A549 (cell line): ENCODE data around the gene RBM24. TPM values are rescaled to one million over a fixed set of nuclear protein-coding genes. Genes with fewer than 3 reads are reported as not detected.
"Not testable (repeated sequence)": the region's sequence is repeated elsewhere in the genome, so short reads cannot be mapped to it uniquely, and the experiment has no call there.

ENCODE experiments used
- ATAC-seq, 2 experiments: fragments of 200-7000 bp in 1 of 2; fragments of >200 bp in 1 of 2; cut with Nextera tagmentation in 1 of 2; cut with Tn5 transposase in 1 of 2; 3 replicates each; pipeline versions ENCODE4 v1.8.0 to v1.9.1; 2018 to 2020; ENCODE audit warnings: mild to moderate bottlenecking in 1 of 2, moderate library complexity in 1 of 2
- CTCF ChIA-PET: fragments of 300-600 bp; sonication (Branson Sonifier 250); formaldehyde crosslinking; extraction: SDS; loops from one replicate; lab custom pipeline; 2021; ENCODE audit warnings: antibody characterized with exemption, inconsistent platforms; lab: Yijun Ruan, JAX
- POLR2A ChIA-PET: fragments of 350-600 bp; formaldehyde crosslinking; extraction: SDS; loops from one replicate; lab custom pipeline; 2021; ENCODE audit warnings: antibody characterized with exemption, inconsistent platforms; lab: Yijun Ruan, JAX
- DNase-seq, 2 experiments: peaks; one replicate each; pipeline versions ENCODE4 v3.0.0 to v3.0.0-alpha.2; 2011 to 2016; ENCODE audit warnings: low read depth in 1 of 2, low spot score in 1 of 2
- FAIRE-seq: peaks from 2 replicates; lab custom pipeline; 2011; peaks lifted over from hg19 to GRCh38; lab: Jason Lieb, UNC
- H3K27ac ChIP-seq, 2 experiments: fragments of >200 bp; sonication (Bioruptor Twin); formaldehyde crosslinking; 3 replicates each; pipeline ENCODE4 v1.5.1; 2016 to 2017
- H3K4me1 ChIP-seq: fragments of >200 bp; sonication (Bioruptor Twin); formaldehyde crosslinking; 3 replicates; pipeline ENCODE4 v1.6.1; 2016
- H3K4me2 ChIP-seq: fragments of >200 bp; sonication (Bioruptor Twin); formaldehyde crosslinking; 3 replicates; pipeline ENCODE4 v1.6.1; 2016
- H3K4me3 ChIP-seq: fragments of >200 bp; sonication (Bioruptor Twin); formaldehyde crosslinking; 3 replicates; pipeline ENCODE4 v1.5.1; 2016
- H3K9me3 ChIP-seq: fragments of >200 bp; sonication (Bioruptor Twin); formaldehyde crosslinking; 3 replicates; pipeline ENCODE4 v1.6.1; 2016
- BHLHE40 ChIP-seq: IDR thresholded peaks from 2 replicates; pipeline ENCODE4 v1.6.1; 2012; ENCODE audit warnings: low read depth, low read length, inconsistent platforms
- CBX2 ChIP-seq: fragments of 200-600 bp; sonication (generic); IDR thresholded peaks from 2 replicates; pipeline ENCODE4 v1.6.1; 2016; ENCODE audit warnings: low read depth, mild to moderate bottlenecking, borderline replicate concordance
- CBX8 ChIP-seq: fragments of 200-600 bp; sonication (generic); IDR thresholded peaks from 2 replicates; pipeline ENCODE4 v1.6.1; 2016
- CHD4 ChIP-seq: fragments of 200-600 bp; sonication (generic); IDR thresholded peaks from 2 replicates; pipeline ENCODE4 v1.6.1; 2016; ENCODE audit warnings: antibody characterized with exemption, mild to moderate bottlenecking, borderline replicate concordance
- CTCF ChIP-seq: fragments of >200 bp; sonication (Bioruptor Twin); formaldehyde crosslinking; IDR thresholded peaks from 3 replicates; pipeline ENCODE4 v1.5.1; 2016
- EHF ChIP-seq: fragments of 250-450 bp; sonication (Bioruptor Pico); IDR thresholded peaks from 2 replicates; pipeline ENCODE4 v1.5.0; 2020; ENCODE audit warnings: mild to moderate bottlenecking
- ESRRA ChIP-seq: fragments of 150-350 bp; IDR thresholded peaks from 2 replicates; pipeline ENCODE4 v1.6.1; 2014; ENCODE audit warnings: mild to moderate bottlenecking, low read length, borderline replicate concordance
- FOSL2 ChIP-seq, 2 experiments: fragments of 450-650 bp in 1 of 2; fragments of >200 bp in 1 of 2; sonication (Bioruptor Twin) in 1 of 2; formaldehyde crosslinking; IDR thresholded peaks; 2 replicates each; pipeline versions ENCODE4 v1.5.0 to v1.6.1; 2016 to 2020; ENCODE audit warnings: mild to moderate bottlenecking in 1 of 2, moderate library complexity in 1 of 2
- GATA3 ChIP-seq: IDR thresholded peaks from 2 replicates; pipeline ENCODE4 v1.6.1; 2012; ENCODE audit warnings: borderline replicate concordance
- HEYL ChIP-seq: fragments of 250-450 bp; sonication (Bioruptor Pico); IDR thresholded peaks from 2 replicates; pipeline ENCODE4 v1.8.0; 2021; ENCODE audit warnings: mild to moderate bottlenecking, moderate library complexity
- HOXA7 ChIP-seq: fragments of 250-450 bp; sonication (Bioruptor Pico); IDR thresholded peaks from 2 replicates; pipeline ENCODE4 v1.5.0; 2020; ENCODE audit warnings: mild to moderate bottlenecking, moderate library complexity
- HOXB13 ChIP-seq: fragments of 250-450 bp; sonication (Bioruptor Pico); IDR thresholded peaks from 2 replicates; pipeline ENCODE4 v1.5.0; 2020; ENCODE audit warnings: low read depth, mild to moderate bottlenecking, moderate library complexity
- HOXB5 ChIP-seq: fragments of 250-450 bp; sonication (Bioruptor Pico); IDR thresholded peaks from 2 replicates; pipeline ENCODE4 v1.5.0; 2020; ENCODE audit warnings: mild to moderate bottlenecking, moderate library complexity
- KDM1A ChIP-seq: fragments of 200-600 bp; sonication (generic); IDR thresholded peaks from 2 replicates; pipeline ENCODE4 v1.6.1; 2016; ENCODE audit warnings: low read depth, mild to moderate bottlenecking
- KDM5A ChIP-seq: fragments of 200-600 bp; sonication (generic); IDR thresholded peaks from 2 replicates; pipeline ENCODE4 v1.6.1; 2016; ENCODE audit warnings: antibody characterized with exemption, mild to moderate bottlenecking
- MAFK ChIP-seq: fragments of 450-650 bp; IDR thresholded peaks from 2 replicates; pipeline ENCODE4 v1.6.1; 2014; ENCODE audit not compliant: partially characterized antibody
- MYC ChIP-seq: IDR thresholded peaks from 2 replicates; pipeline ENCODE4 v1.6.1; 2012; ENCODE audit warnings: mild to moderate bottlenecking, inconsistent platforms, low read length, improper control_type of control experiment, borderline replicate concordance
- NFE2L2 ChIP-seq: fragments of 150-350 bp; conservative IDR thresholded peaks from 2 replicates; pipeline ENCODE4 v1.6.1; 2014; ENCODE audit warnings: low read length
- NR3C1 ChIP-seq: fragments of >200 bp; sonication (Bioruptor Twin); formaldehyde crosslinking; IDR thresholded peaks from 3 replicates; pipeline ENCODE4 v1.6.1; 2017
- PHF8 ChIP-seq: fragments of 200-600 bp; sonication (generic); IDR thresholded peaks from 2 replicates; pipeline ENCODE4 v1.6.1; 2016; ENCODE audit warnings: low read depth, mild to moderate bottlenecking, antibody characterized with exemption, moderate library complexity, borderline replicate concordance
- SMC3 ChIP-seq: fragments of >200 bp; sonication (Bioruptor Twin); formaldehyde crosslinking; IDR thresholded peaks from 3 replicates; pipeline ENCODE4 v1.6.1; 2018; ENCODE audit warnings: inconsistent platforms
- TFCP2L1 ChIP-seq: fragments of 250-450 bp; sonication (Bioruptor Pico); IDR thresholded peaks from 2 replicates; pipeline ENCODE4 v1.5.0; 2021; ENCODE audit warnings: mild to moderate bottlenecking
- TP53 ChIP-seq: fragments of 250-450 bp; sonication (Bioruptor Pico); IDR thresholded peaks from 2 replicates; pipeline ENCODE4 v1.5.0; 2021; ENCODE audit warnings: mild to moderate bottlenecking, moderate library complexity
- ZC3H11A ChIP-seq: fragments of 450-650 bp; IDR thresholded peaks from 2 replicates; pipeline ENCODE4 v1.6.1; 2014; ENCODE audit warnings: antibody characterized with exemption, mild to moderate bottlenecking
- WGBS: methylation state at CpG from one replicate; pipeline ENCODE4 v1.1.6; 2017; ENCODE audit errors: missing lambda C conversion rate; 5-methylcytosine and 5-hydroxymethylcytosine counted together
- polyA plus RNA-seq, 4 experiments: library from polyadenylated mRNA; depleted of rRNA in 3 of 4; stranded (reverse); fragments of >200 nt; fragmentation: RNase III in 1 of 4; extraction: RNeasy Plus Mini Kit Qiagen cat#74134 plus additional on column Dnase treatment in 1 of 4; gene quantifications; 2 replicates in 3 of 4; 3 replicates in 1 of 4; pipeline ENCODE4 v1.2.3, GENCODE V29; 2011 to 2017
- TF ChIP-seq, protein P1 (sequence below): fragments of 250-450 bp; sonication (Bioruptor Pico); IDR thresholded peaks from 2 replicates; pipeline ENCODE4 v1.5.0; 2021; ENCODE audit warnings: mild to moderate bottlenecking, moderate library complexity, borderline replicate concordance
- TF ChIP-seq, protein P2 (sequence below): IDR thresholded peaks from 2 replicates; pipeline ENCODE4 v1.6.1; 2012
- TF ChIP-seq, protein P3 (sequence below): IDR thresholded peaks from 2 replicates; pipeline ENCODE4 v1.6.1; 2012
- TF ChIP-seq, protein P4 (sequence below): fragments of 200-600 bp; sonication (generic); IDR thresholded peaks from 2 replicates; pipeline ENCODE4 v1.6.1; 2016; ENCODE audit warnings: antibody characterized with exemption, mild to moderate bottlenecking, moderate library complexity

The RBM24 gene
- polyA plus RNA-seq, 2 of the 4 experiments (the other 2 are of a cell fraction): 13.7 to 27.5 TPM

- TF ChIP-seq KDM5A: no peak
- no peak for TF ChIP-seq HOXA7 (CRISPR knock-in tag)
- TF ChIP-seq CTCF: no peak
- TF ChIP-seq MAFK: peak; percentile 84
- TF ChIP-seq FOSL2 (IDR thresholded peaks at IDR 0.05): no peak
- TF ChIP-seq FOSL2 (CRISPR knock-in tag; IDR thresholded peaks at IDR 0.05): peak; percentile 37; the same call in 1 of the 2 replicates
- TF ChIP-seq, protein P1, sequence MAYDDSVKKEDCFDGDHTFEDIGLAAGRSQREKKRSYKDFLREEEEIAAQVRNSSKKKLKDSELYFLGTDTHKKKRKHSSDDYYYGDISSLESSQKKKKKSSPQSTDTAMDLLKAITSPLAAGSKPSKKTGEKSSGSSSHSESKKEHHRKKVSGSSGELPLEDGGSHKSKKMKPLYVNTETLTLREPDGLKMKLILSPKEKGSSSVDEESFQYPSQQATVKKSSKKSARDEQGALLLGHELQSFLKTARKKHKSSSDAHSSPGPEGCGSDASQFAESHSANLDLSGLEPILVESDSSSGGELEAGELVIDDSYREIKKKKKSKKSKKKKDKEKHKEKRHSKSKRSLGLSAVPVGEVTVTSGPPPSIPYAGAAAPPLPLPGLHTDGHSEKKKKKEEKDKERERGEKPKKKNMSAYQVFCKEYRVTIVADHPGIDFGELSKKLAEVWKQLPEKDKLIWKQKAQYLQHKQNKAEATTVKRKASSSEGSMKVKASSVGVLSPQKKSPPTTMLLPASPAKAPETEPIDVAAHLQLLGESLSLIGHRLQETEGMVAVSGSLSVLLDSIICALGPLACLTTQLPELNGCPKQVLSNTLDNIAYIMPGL (CRISPR knock-in tag): no peak
- TF ChIP-seq HEYL (CRISPR knock-in tag): peak; percentile 62; the same call in 1 of the 2 replicates
- TF ChIP-seq, protein P2, sequence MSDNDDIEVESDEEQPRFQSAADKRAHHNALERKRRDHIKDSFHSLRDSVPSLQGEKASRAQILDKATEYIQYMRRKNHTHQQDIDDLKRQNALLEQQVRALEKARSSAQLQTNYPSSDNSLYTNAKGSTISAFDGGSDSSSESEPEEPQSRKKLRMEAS: peak; percentile 54; the same call in 1 of the 2 replicates
- no peak for TF ChIP-seq SMC3
- TF ChIP-seq CHD4: no peak
- no peak for TF ChIP-seq PHF8
- TF ChIP-seq KDM1A: no peak
- no peak for TF ChIP-seq CBX2
- 0 out of 2 replicates have a peak, but pooled peaks have one; percentile 42 for TF ChIP-seq HOXB5
- no peak for TF ChIP-seq NR3C1
- TF ChIP-seq NFE2L2: peak; percentile 77
- TF ChIP-seq, protein P3, sequence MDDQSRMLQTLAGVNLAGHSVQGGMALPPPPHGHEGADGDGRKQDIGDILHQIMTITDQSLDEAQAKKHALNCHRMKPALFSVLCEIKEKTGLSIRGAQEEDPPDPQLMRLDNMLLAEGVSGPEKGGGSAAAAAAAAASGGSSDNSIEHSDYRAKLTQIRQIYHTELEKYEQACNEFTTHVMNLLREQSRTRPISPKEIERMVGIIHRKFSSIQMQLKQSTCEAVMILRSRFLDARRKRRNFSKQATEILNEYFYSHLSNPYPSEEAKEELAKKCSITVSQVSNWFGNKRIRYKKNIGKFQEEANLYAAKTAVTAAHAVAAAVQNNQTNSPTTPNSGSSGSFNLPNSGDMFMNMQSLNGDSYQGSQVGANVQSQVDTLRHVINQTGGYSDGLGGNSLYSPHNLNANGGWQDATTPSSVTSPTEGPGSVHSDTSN: no peak
- TF ChIP-seq GATA3: no peak
- no peak for TF ChIP-seq CBX8
- TF ChIP-seq TP53 (CRISPR knock-in tag): no peak
- TF ChIP-seq EHF (CRISPR knock-in tag): no peak
- no peak for TF ChIP-seq HOXB13 (CRISPR knock-in tag)
- TF ChIP-seq ZC3H11A: no peak
- no peak for TF ChIP-seq BHLHE40
- 0 out of 2 replicates have a peak, but pooled peaks have one; percentile 39 for TF ChIP-seq ESRRA
- TF ChIP-seq TFCP2L1 (CRISPR knock-in tag): no peak
- TF ChIP-seq, protein P4, sequence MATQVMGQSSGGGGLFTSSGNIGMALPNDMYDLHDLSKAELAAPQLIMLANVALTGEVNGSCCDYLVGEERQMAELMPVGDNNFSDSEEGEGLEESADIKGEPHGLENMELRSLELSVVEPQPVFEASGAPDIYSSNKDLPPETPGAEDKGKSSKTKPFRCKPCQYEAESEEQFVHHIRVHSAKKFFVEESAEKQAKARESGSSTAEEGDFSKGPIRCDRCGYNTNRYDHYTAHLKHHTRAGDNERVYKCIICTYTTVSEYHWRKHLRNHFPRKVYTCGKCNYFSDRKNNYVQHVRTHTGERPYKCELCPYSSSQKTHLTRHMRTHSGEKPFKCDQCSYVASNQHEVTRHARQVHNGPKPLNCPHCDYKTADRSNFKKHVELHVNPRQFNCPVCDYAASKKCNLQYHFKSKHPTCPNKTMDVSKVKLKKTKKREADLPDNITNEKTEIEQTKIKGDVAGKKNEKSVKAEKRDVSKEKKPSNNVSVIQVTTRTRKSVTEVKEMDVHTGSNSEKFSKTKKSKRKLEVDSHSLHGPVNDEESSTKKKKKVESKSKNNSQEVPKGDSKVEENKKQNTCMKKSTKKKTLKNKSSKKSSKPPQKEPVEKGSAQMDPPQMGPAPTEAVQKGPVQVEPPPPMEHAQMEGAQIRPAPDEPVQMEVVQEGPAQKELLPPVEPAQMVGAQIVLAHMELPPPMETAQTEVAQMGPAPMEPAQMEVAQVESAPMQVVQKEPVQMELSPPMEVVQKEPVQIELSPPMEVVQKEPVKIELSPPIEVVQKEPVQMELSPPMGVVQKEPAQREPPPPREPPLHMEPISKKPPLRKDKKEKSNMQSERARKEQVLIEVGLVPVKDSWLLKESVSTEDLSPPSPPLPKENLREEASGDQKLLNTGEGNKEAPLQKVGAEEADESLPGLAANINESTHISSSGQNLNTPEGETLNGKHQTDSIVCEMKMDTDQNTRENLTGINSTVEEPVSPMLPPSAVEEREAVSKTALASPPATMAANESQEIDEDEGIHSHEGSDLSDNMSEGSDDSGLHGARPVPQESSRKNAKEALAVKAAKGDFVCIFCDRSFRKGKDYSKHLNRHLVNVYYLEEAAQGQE: no peak
- no peak for TF ChIP-seq MYC
These were observed 30.6 kb downstream of the RBM24 start (continued) for GRCh38 chr6:17311595-17312311.

DNA sequence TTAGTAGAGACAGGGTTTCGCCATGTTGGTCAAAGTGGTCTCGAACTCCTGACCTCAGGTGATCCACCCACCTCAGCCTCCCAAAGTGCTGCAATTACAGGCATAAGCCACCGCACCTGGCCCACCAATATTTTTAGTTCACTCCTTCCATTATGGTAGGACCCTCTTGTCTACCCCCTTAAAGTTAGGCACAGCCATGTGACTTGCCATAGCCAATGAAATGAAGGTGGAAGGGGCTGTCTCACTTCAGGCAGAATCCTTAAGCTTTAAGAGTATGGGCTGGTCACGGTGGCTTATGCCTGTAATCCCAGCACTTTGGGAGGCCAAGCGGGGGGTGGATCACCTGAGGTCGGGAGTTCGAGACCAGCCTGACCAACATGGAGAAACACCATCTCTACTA lies 32.1 kb downstream of the RBM24 start:
- H3K9me3 ChIP-seq, DNase-seq, H3K4me2 ChIP-seq, H3K4me3 ChIP-seq, CTCF ChIA-PET, ATAC-seq, FAIRE-seq, POLR2A ChIA-PET: not testable (repeated sequence)
- peaks cover 20% of the 10 kb centered on the region for H3K4me1 ChIP-seq
- 99% methylated on average over 7 of the region's 7 CpGs for WGBS
- H3K27ac ChIP-seq: peak overlapping the region; percentile 91 to 93; a peak in 4 of 6 replicates
